Lower leg skin (tissue), 4 donors: Measurements from ENCODE around the gene C4BPA. TPM values are rescaled to one million over a fixed set of nuclear protein-coding genes. Genes with fewer than 3 reads are reported as not detected.

Source experiments
- DNase-seq, 2 donors: peaks; one replicate each; pipeline ENCODE4 v3.0.0-alpha.2; 2019; ENCODE audit warnings: low spot score in 2 of 2
- H3K4me3 ChIP-seq: fragments of 200-600 bp; sonication (generic); 2 replicates; pipeline ENCODE4 v1.5.1; 2017; ENCODE audit warnings: mild to moderate bottlenecking, low read depth; ENCODE audit not compliant: poor library complexity, severe bottlenecking
- CTCF ChIP-seq, 3 donors: fragments of 450-650 bp; IDR thresholded peaks; one replicate each; pipeline ENCODE4 v1.5.1; 2016; ENCODE audit warnings: antibody characterized with exemption in 3 of 3, mild to moderate bottlenecking in 3 of 3, moderate library complexity in 2 of 3
- POLR2A ChIP-seq, 2 donors: fragments of 450-650 bp; IDR thresholded peaks; one replicate each; pipeline ENCODE4 v1.6.1; 2016 to 2017; ENCODE audit warnings: antibody characterized with exemption in 2 of 2, mild to moderate bottlenecking in 1 of 2, moderate library complexity in 1 of 2
- WGBS, 2 donors: methylation state at CpG; one replicate each; pipeline ENCODE4 v1.1.5; 2018; 5-methylcytosine and 5-hydroxymethylcytosine counted together
- intact Hi-C: fragments of 100-400 bp; cut with DNase I; formaldehyde crosslinking; loops from one replicate; pipeline ENCODE4 v1.15.0; 2023; ENCODE audit warnings: low total_unique reads
- total RNA-seq, 4 donors: library from RNA; depleted of rRNA; stranded (reverse); fragments of >200 nt; gene quantifications; one replicate each; pipeline ENCODE4 v1.1.0, GENCODE V29; 2016

C4BPA gene
- total RNA-seq, 4 donors from 2014 or later = not detected

GRCh38 chr1:207174913-207175312 lies 70.9 kb downstream of the C4BPA start:
- intact Hi-C loops = no loop called here
- no peak overlapping the region for H3K4me3 ChIP-seq
- no peak for DNase-seq
- TF ChIP-seq POLR2A (IDR thresholded peaks at IDR 0.05) (no peak), CTCF (IDR thresholded peaks at IDR 0.05) (no peak)
- 89 to 90% methylated on average over 4 of the region's 4 CpGs for WGBS, 2 donors

GRCh38 chr1:207179036-207179435 lies 75.0 kb downstream of the C4BPA start:
- intact Hi-C loops = no loop called here
- TF ChIP-seq POLR2A (IDR thresholded peaks at IDR 0.05) (no peak), CTCF (IDR thresholded peaks at IDR 0.05) (no peak)
- WGBS, 2 donors = 66 to 83% methylated on average over 2 of the region's 2 CpGs
- DNase-seq = no peak
- no peak overlapping the region for H3K4me3 ChIP-seq

- H3K4me3 ChIP-seq = no peak overlapping the region
- DNase-seq = no peak
- intact Hi-C loops = loop anchor here (5.0 to 10.0 kb wide), 2 partner anchors 65 to 243 kb away; no protein-coding TSS in a partner anchor
- no peak for TF ChIP-seq CTCF (IDR thresholded peaks at IDR 0.05)
- no peak for TF ChIP-seq POLR2A (IDR thresholded peaks at IDR 0.05)
Observed at GRCh38 chr1:207181847-207182246, 77.8 kb downstream of the C4BPA start.

- intact Hi-C loops = loop anchor here (10.0 kb wide), 1 partner anchor 238 kb away; no protein-coding TSS in a partner anchor
- H3K4me3 ChIP-seq = no peak overlapping the region
- 68 to 100% methylated on average over 1 of the region's 1 CpG for WGBS, 2 donors
- no peak for DNase-seq
- TF ChIP-seq CTCF (IDR thresholded peaks at IDR 0.05) = no peak
- TF ChIP-seq POLR2A (IDR thresholded peaks at IDR 0.05) = no peak
Observed at GRCh38 chr1:207186503-207186902, 82.5 kb downstream of the C4BPA start.

GRCh38 chr1:207188901-207189300 lies 84.9 kb downstream of the C4BPA start:
- DNase-seq = no peak
- WGBS, 2 donors = 52 to 64% methylated on average over 1 of the region's 1 CpG
- no peak overlapping the region for H3K4me3 ChIP-seq
- no peak for TF ChIP-seq CTCF (IDR thresholded peaks at IDR 0.05)
- TF ChIP-seq POLR2A (IDR thresholded peaks at IDR 0.05) = no peak
- intact Hi-C loops = loop anchor here (10.0 kb wide), 1 partner anchor 236 kb away; no protein-coding TSS in a partner anchor

- DNase-seq = no peak
- TF ChIP-seq POLR2A (IDR thresholded peaks at IDR 0.05) (no peak), CTCF (IDR thresholded peaks at IDR 0.05) (no peak)
- H3K4me3 ChIP-seq = no peak overlapping the region
- intact Hi-C loops = no loop called here
Observed at GRCh38 chr1:207191061-207191460, 87.0 kb downstream of the C4BPA start.
